GM12878 (cell line): ENCODE data around the gene ABCC2.

ENCODE experiments used
- POLR2A ChIP-seq: IDR thresholded peaks from 2 replicates; pipeline ENCODE4 v1.6.1; 2011; ENCODE audit warnings: low read depth, mild to moderate bottlenecking, low read length
- STAT3 ChIP-seq: IDR thresholded peaks from 2 replicates; pipeline ENCODE4 v1.6.1; 2011; ENCODE audit warnings: low read depth, low read length, improper control_type of control experiment

GRCh38 chr10:99743841-99744240 lies 38.6 kb upstream of the ABCC2 start:
- TF ChIP-seq POLR2A: no peak
- TF ChIP-seq STAT3: no peak
